ENCODE results near the gene UGT8. TPM values are rescaled to one million over a fixed set of nuclear protein-coding genes. Genes with fewer than 3 reads are reported as not detected.

UGT8 gene
- total RNA-seq, 2 experiments from 2014 or later, result 0.14 to 0.18 TPM

DNA sequence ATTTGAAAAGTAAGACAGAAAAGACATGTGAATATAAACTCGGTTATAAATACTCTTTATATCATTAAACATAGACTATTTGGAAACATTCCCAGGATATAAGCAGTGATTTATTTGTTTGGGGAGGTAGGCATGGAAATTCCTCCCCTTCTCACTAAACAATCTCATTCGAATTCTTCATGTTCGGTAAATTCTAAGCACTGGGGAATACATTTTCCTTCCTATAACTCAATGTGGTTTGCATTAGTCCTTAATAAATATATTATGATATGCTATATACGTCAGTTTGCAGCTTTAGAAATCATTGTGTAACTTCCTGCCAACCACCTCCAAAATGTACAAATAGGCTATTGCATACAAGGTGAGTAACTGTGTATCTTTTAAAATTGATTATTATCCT is 99.6 kb downstream of the UGT8 start:
- H3K27me3 Mint-ChIP-seq, result peaks cover 4% of the 10 kb centered on the region
- H3K27ac Mint-ChIP-seq, result no peak overlapping the region
- no peak for DNase-seq
- H3K4me3 Mint-ChIP-seq, result no peak overlapping the region
- no peaks in the 10 kb centered on the region for H3K4me1 Mint-ChIP-seq
- CTCF ChIA-PET, result interaction anchor here (1.9 kb wide), 1 partner anchor 302 kb away, joined by 5 read pairs; no protein-coding TSS in a partner anchor
- no peaks in the 10 kb centered on the region for H3K36me3 Mint-ChIP-seq (ENCODE audit: low read depth)
- H3K9me3 Mint-ChIP-seq (ENCODE audit: low read depth), result no peaks in the 10 kb centered on the region
- intact Hi-C loops (cut with DNase I, micrococcal nuclease), result loop anchor here in 1 of 2 experiments (10.0 kb wide), 1 partner anchor 1303 kb away; no protein-coding TSS in a partner anchor
- no peak for ATAC-seq
- POLR2A ChIA-PET, result interaction anchor here (0.5 kb wide), 1 partner anchor 46 kb away, joined by 5 read pairs; no protein-coding TSS in a partner anchor

- Mint-ChIP-seq H3K4me3 (no peak overlapping the region), H3K36me3 (ENCODE audit: low read depth) (no peaks in the 10 kb centered on the region), H3K27ac (no peak overlapping the region), H3K9me3 (ENCODE audit: low read depth) (no peaks in the 10 kb centered on the region), H3K27me3 (peaks cover 2% of the 10 kb centered on the region), H3K4me1 (no peaks in the 10 kb centered on the region)
- ATAC-seq (no peak), DNase-seq (no peak)
- ChIA-PET CTCF (no interaction called here), POLR2A (interaction anchor here (0.6 kb wide), 1 partner anchor 63 kb away, joined by 3 read pairs; no protein-coding TSS in a partner anchor)
- intact Hi-C loops (cut with DNase I, micrococcal nuclease), result no loop called here
Measured at GRCh38 chr4:114701491-114701890, 102.9 kb downstream of the UGT8 start.

GRCh38 chr4:114717432-114717831 is 118.8 kb downstream of the UGT8 start:
- Mint-ChIP-seq H3K27ac (no peak overlapping the region), H3K36me3 (ENCODE audit: low read depth) (no peaks in the 10 kb centered on the region), H3K4me3 (no peak overlapping the region), H3K9me3 (ENCODE audit: low read depth) (no peaks in the 10 kb centered on the region), H3K4me1 (no peaks in the 10 kb centered on the region), H3K27me3 (peaks cover 7% of the 10 kb centered on the region)
- ChIA-PET CTCF (interaction anchor here (1.4 kb wide), 1 partner anchor 11 kb away, joined by 5 read pairs; no protein-coding TSS in a partner anchor), POLR2A (no interaction called here)
- no peak for ATAC-seq
- no peak for DNase-seq
- intact Hi-C loops (cut with DNase I, micrococcal nuclease), result no loop called here

DNA sequence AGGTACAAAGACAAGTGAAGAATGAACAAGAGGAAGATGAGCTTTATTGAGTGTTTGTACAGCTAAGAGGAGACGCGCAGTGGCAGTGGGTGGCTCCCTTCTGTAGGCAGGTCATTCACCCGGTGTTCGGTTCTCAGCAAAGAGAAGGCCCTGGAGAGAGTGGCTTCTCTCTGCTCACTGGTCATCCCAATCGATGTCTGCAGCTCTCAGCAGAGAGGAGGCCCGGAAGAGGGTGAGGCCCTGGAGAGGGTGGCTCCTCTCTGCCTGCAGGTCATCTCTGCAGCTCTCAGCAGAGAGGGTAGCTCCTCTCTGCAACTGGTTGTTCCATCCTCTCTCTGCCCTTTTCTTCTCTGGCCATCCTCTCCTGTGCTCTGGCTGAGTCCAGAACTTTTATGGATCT is 126.5 kb downstream of the UGT8 start:
- POLR2A ChIA-PET, result no interaction called here
- intact Hi-C loops (cut with DNase I, micrococcal nuclease), result no loop called here

GRCh38 chr4:114727461-114727860 is 128.9 kb downstream of the UGT8 start:
- H3K27ac Mint-ChIP-seq, result no peak overlapping the region
- no peak overlapping the region for H3K4me3 Mint-ChIP-seq
- intact Hi-C loops (cut with DNase I, micrococcal nuclease), result no loop called here
- H3K4me1 Mint-ChIP-seq, result no peaks in the 10 kb centered on the region
- POLR2A ChIA-PET, result no interaction called here
- no peaks in the 10 kb centered on the region for H3K36me3 Mint-ChIP-seq (ENCODE audit: low read depth)
- CTCF ChIA-PET, result no interaction called here
- no peak for DNase-seq
- H3K9me3 Mint-ChIP-seq (ENCODE audit: low read depth), result no peaks in the 10 kb centered on the region
- H3K27me3 Mint-ChIP-seq, result peaks cover 2% of the 10 kb centered on the region
- ATAC-seq, result no peak

More for the DNA sequence above, 126.5 kb downstream of the UGT8 start:
- Mint-ChIP-seq H3K4me1 (no peaks in the 10 kb centered on the region), H3K4me3 (no peak overlapping the region), H3K27me3 (peaks cover 2% of the 10 kb centered on the region), H3K9me3 (ENCODE audit: low read depth) (no peaks in the 10 kb centered on the region), H3K27ac (no peak overlapping the region), H3K36me3 (ENCODE audit: low read depth) (no peaks in the 10 kb centered on the region)
- no peak for ATAC-seq
- CTCF ChIA-PET, result no interaction called here
- no peak for DNase-seq

Small RNA genes within 50 kb of the gene (microRNA-seq; reads per million reads assigned to microRNA genes)
- gene MIR577 (ENCODE audit: borderline replicate concordance), result not detected
